OCI-LY1 (cell line): ENCODE measurements around the gene THAP2.

Experiments
- EZH2 ChIP-seq: fragments of 200-600 bp; sonication (generic), shearing (Covaris generic); IDR thresholded peaks from 2 replicates; pipeline ENCODE4 v1.8.0; 2017; ENCODE audit warnings: borderline replicate concordance, mixed run types, mild to moderate bottlenecking, antibody characterized with exemption, low read length, moderate library complexity, mixed read lengths
- TF ChIP-seq, protein P1 (sequence below): fragments of 200-600 bp; sonication (generic), shearing (Covaris generic); IDR thresholded peaks from 2 replicates; pipeline ENCODE4 v1.5.1; 2017; ENCODE audit warnings: mild to moderate bottlenecking, antibody characterized with exemption, low read length, moderate library complexity, mixed read lengths

DNA sequence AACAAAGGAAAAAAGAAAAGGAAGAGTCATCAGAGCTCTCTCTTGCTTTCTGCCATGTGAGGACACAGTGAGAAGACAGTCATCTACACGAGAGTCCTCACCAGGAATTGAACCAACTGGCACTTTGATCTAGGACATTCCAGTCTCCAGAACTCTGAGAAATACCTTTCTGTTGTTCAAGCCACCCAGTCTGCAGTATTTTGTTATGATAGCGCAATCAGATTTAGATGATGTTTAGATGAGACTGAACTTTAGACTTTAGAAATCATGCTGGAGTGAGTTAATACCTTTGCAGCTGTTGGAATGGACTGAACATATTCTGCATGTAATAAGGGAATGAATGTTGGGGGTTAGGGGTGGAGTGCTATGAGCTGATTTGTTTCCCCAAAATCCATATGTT is 62.4 kb downstream of the THAP2 start:
- TF ChIP-seq, protein P1, sequence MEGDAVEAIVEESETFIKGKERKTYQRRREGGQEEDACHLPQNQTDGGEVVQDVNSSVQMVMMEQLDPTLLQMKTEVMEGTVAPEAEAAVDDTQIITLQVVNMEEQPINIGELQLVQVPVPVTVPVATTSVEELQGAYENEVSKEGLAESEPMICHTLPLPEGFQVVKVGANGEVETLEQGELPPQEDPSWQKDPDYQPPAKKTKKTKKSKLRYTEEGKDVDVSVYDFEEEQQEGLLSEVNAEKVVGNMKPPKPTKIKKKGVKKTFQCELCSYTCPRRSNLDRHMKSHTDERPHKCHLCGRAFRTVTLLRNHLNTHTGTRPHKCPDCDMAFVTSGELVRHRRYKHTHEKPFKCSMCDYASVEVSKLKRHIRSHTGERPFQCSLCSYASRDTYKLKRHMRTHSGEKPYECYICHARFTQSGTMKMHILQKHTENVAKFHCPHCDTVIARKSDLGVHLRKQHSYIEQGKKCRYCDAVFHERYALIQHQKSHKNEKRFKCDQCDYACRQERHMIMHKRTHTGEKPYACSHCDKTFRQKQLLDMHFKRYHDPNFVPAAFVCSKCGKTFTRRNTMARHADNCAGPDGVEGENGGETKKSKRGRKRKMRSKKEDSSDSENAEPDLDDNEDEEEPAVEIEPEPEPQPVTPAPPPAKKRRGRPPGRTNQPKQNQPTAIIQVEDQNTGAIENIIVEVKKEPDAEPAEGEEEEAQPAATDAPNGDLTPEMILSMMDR = no peak
- no peak for TF ChIP-seq EZH2
